ENCODE results near the gene METTL15. TPM values are rescaled to one million over a fixed set of nuclear protein-coding genes. Genes with fewer than 3 reads are reported as not detected.
"Not testable (repeated sequence)": the region's sequence is repeated elsewhere in the genome, so short reads cannot be mapped to it uniquely, and the experiment has no call there.

The METTL15 gene
- total and polyA plus RNA-seq, 11 donors, result 5.2 to 14.4 (median 9.9) TPM

GRCh38 chr11:28274216-28274615 is 166.0 kb downstream of the METTL15 start:
- no peak for DNase-seq
- Histone ChIP-seq H3K27ac (no peak overlapping the region), H3K27me3 (no peaks in the 10 kb centered on the region), H3K4me1 (no peaks in the 10 kb centered on the region), H3K9me3 (peaks cover 0 to 9% (median 0%) of the 10 kb centered on the region in 12 donors), H3K4me3 (no peak overlapping the region), H3K36me3 (no peaks in the 10 kb centered on the region)
- no peak for ATAC-seq
- TF ChIP-seq CTCF (IDR thresholded peaks at IDR 0.05), result no peak
- TF ChIP-seq POLR2A (IDR thresholded peaks at IDR 0.05), result no peak
- intact Hi-C loops (cut with DNase I), result no loop called here

- DNase-seq (no peak), ATAC-seq (no peak)
- H3K9me3 ChIP-seq, result no peaks in the 10 kb centered on the region
- H3K4me1 ChIP-seq, result peaks cover 0 to 4% (median 0%) of the 10 kb centered on the region in 12 donors
- no peaks in the 10 kb centered on the region for H3K27me3 ChIP-seq
- WGBS, 4 donors, result 94 to 98% (median 96%) methylated on average over 1 of the region's 1 CpG
- H3K36me3 ChIP-seq, result peaks cover 0 to 2% (median 0%) of the 10 kb centered on the region in 9 donors
- H3K27ac ChIP-seq, result no peak overlapping the region
- TF ChIP-seq CTCF (IDR thresholded peaks at IDR 0.05), result no peak
- TF ChIP-seq POLR2A (IDR thresholded peaks at IDR 0.05), result no peak
- no peak overlapping the region for H3K4me3 ChIP-seq
- intact Hi-C loops (cut with DNase I), result no loop called here
Observed at GRCh38 chr11:28284196-28284595, 176.0 kb downstream of the METTL15 start.

GRCh38 chr11:28289444-28289843 is 181.3 kb downstream of the METTL15 start:
- Histone ChIP-seq H3K36me3 (peaks cover 0 to 16% (median 11%) of the 10 kb centered on the region in 9 donors), H3K4me3 (no peak overlapping the region), H3K27ac (no peak overlapping the region), H3K9me3 (peaks cover 0 to 4% (median 0%) of the 10 kb centered on the region in 12 donors), H3K27me3 (no peaks in the 10 kb centered on the region), H3K4me1 (no peaks in the 10 kb centered on the region)
- intact Hi-C loops (cut with DNase I), result no loop called here
- ATAC-seq, result no peak
- no peak for TF ChIP-seq CTCF (IDR thresholded peaks at IDR 0.05)
- TF ChIP-seq POLR2A (IDR thresholded peaks at IDR 0.05), result no peak
- WGBS, 4 donors, result 89 to 99% (median 96%) methylated on average over 1 of the region's 1 CpG
- no peak for DNase-seq

- ATAC-seq; intact Hi-C loops (cut with DNase I); H3K9me3 ChIP-seq: not testable (repeated sequence)
Observed at GRCh38 chr11:28290995-28291394, 182.8 kb downstream of the METTL15 start.

GRCh38 chr11:28296426-28296825 is 188.2 kb downstream of the METTL15 start:
- no peak overlapping the region for H3K4me3 ChIP-seq
- H3K4me1 ChIP-seq, result no peaks in the 10 kb centered on the region
- DNase-seq (no peak), ATAC-seq (no peak)
- peaks cover 0 to 4% (median 0%) of the 10 kb centered on the region in 12 donors for H3K9me3 ChIP-seq
- intact Hi-C loops (cut with DNase I), result no loop called here
- TF ChIP-seq CTCF (IDR thresholded peaks at IDR 0.05), result no peak
- no peak for TF ChIP-seq POLR2A (IDR thresholded peaks at IDR 0.05)
- 95 to 100% (median 96%) methylated on average over 2 of the region's 2 CpGs for WGBS, 4 donors
- H3K36me3 ChIP-seq, result peaks cover 0 to 41% (median 26%) of the 10 kb centered on the region in 9 donors
- no peaks in the 10 kb centered on the region for H3K27me3 ChIP-seq
- no peak overlapping the region for H3K27ac ChIP-seq

More at GRCh38 chr11:28290995-28291394, 182.8 kb downstream of the METTL15 start:
- not testable (repeated sequence) for H3K27me3 ChIP-seq, DNase-seq, H3K4me1 ChIP-seq, H3K4me3 ChIP-seq, H3K27ac ChIP-seq
- WGBS, 4 donors, result 90 to 94% (median 92%) methylated on average over 7 of the region's 7 CpGs
- peaks cover 0 to 16% (median 11%) of the 10 kb centered on the region in 9 donors for H3K36me3 ChIP-seq

Measured in heart left ventricle (tissue), 16 donors.